ENCODE results near the gene TMEM170A.

The TMEM170A gene

DNA sequence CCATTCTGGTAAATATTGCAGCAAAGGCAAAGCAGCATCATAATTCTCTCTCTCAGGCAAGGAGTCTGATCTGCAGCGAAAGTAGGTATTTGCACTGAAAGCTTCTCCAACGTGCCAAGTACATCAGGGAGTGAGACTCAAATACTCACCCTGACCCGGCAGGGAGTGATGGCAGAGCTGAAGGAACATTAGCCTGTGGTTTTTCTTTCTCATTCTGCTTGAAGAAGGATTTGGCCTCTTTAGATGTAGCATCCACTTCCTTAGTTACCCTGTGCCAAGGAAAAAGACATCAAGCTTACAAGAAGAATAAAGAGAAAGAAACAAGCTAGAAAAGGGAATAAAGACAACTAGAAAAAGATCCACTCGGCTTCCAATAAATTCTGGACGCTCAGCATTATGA is 69.5 kb downstream of the TMEM170A start:
- no peak for DNase-seq

Measured in stimulated activated CD4-positive, alpha-beta T cell treated with anti-CD3 and anti-CD28 coated beads, Interleukin-2, amount 100 ng/mL, for 24 hours (primary cell).